Common myeloid progenitor, CD34-positive (primary cell): Measurements from ENCODE around the gene TAF15.

ENCODE experiments used
- CTCF ChIA-PET: fragments of 350-600 bp; sonication (Branson Sonifier 250); formaldehyde crosslinking; loops from one replicate; lab custom pipeline; 2021; ENCODE audit warnings: antibody characterized with exemption; lab: Charles Lee
- POLR2A ChIA-PET: fragments of 350-600 bp; sonication (Branson Sonifier 250); formaldehyde crosslinking; loops from one replicate; lab custom pipeline; 2021; ENCODE audit warnings: antibody characterized with exemption; lab: Charles Lee
- DNase-seq, 3 donors: peaks; one replicate each; pipeline versions ENCODE4 v3.0.0 to v3.0.0-alpha.2; 2013
- H3K27ac ChIP-seq, 2 experiments: 1 replicate in 1 of 2; 2 replicates in 1 of 2; pipeline ENCODE4 v1.7.0; 2013; ENCODE audit warnings: inconsistent platforms in 2 of 2, low read length in 2 of 2, mild to moderate bottlenecking in 2 of 2, low read depth in 1 of 2, moderate library complexity in 1 of 2; ENCODE audit not compliant: severe bottlenecking in 2 of 2, insufficient read depth in 1 of 2, poor library complexity in 1 of 2
- H3K27me3 ChIP-seq, 5 experiments: replicated peaks in 2 of 5; 1 replicate in 3 of 5; 2 replicates in 2 of 5; pipeline versions ENCODE4 v1.6.1 to v1.7.0; 2013; ENCODE audit warnings: low read length in 4 of 5, mild to moderate bottlenecking in 2 of 5, moderate library complexity in 2 of 5, inconsistent platforms in 1 of 5; ENCODE audit not compliant: insufficient read depth in 5 of 5, control insufficient read depth in 4 of 5
- H3K36me3 ChIP-seq, 4 experiments: 1 replicate in 2 of 4; 2 replicates in 2 of 4; pipeline versions ENCODE4 v1.6.1 to v1.7.0; 2013; ENCODE audit warnings: low read length in 3 of 4, control low read depth in 1 of 4, mild to moderate bottlenecking in 1 of 4; ENCODE audit not compliant: control insufficient read depth in 4 of 4, insufficient read depth in 4 of 4
- H3K4me1 ChIP-seq, 4 experiments: 1 replicate in 3 of 4; 2 replicates in 1 of 4; pipeline versions ENCODE4 v1.6.1 to v1.7.1; 2013; ENCODE audit warnings: low read length in 3 of 4, mild to moderate bottlenecking in 3 of 4, control low read depth in 1 of 4, inconsistent platforms in 1 of 4, moderate library complexity in 1 of 4; ENCODE audit not compliant: control insufficient read depth in 4 of 4, insufficient read depth in 4 of 4; ENCODE audit errors: control extremely low read depth in 1 of 4
- H3K4me3 ChIP-seq, 7 experiments: 1 replicate in 4 of 7; 2 replicates in 3 of 7; pipeline versions ENCODE4 v1.5.1 to v1.7.0; 2013; ENCODE audit warnings: mild to moderate bottlenecking in 7 of 7, low read length in 6 of 7, moderate library complexity in 6 of 7, inconsistent platforms in 2 of 7, low read depth in 2 of 7, control low read depth in 1 of 7; ENCODE audit not compliant: insufficient read depth in 4 of 7, control insufficient read depth in 1 of 7; ENCODE audit errors: extremely low read depth in 1 of 7
- H3K9me3 ChIP-seq, 5 experiments: 1 replicate in 4 of 5; 2 replicates in 1 of 5; pipeline versions ENCODE4 v1.6.1 to v1.7.1; 2013; ENCODE audit warnings: low read length in 4 of 5, mild to moderate bottlenecking in 2 of 5, inconsistent platforms in 1 of 5, low read depth in 1 of 5, moderate library complexity in 1 of 5; ENCODE audit not compliant: control insufficient read depth in 4 of 5, insufficient read depth in 2 of 5; ENCODE audit errors: control extremely low read depth in 1 of 5
- WGBS: methylation state at CpG from one replicate; pipeline ENCODE4 v1.1.5; 2013; ENCODE audit not compliant: insufficient coverage; 5-methylcytosine and 5-hydroxymethylcytosine counted together

The TAF15 gene

DNA sequence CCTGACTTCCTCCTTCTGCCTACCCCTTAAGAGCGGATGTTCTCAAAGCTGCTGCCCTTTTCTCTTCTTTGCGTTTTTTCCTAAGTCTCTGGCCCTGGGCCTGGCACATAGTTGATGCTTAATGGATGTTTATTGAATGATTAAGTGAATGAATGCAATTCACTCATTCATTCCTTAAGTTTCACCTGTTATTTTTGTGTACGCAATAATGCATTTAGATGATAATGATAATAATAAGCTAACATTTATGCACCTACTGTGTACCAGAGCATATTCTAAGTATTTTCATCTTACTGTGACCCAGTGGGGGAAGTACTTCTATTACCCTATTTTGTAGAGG lies 66.5 kb downstream of the TAF15 start:
- Histone ChIP-seq H3K4me1 (peaks cover 0 to 20% (median 14%) of the 10 kb centered on the region in 4 experiments), H3K27me3 (no peaks in the 10 kb centered on the region), H3K27ac (no peak overlapping the region), H3K4me3 (peak overlapping the region in 1 of 7 experiments; percentile 50), H3K36me3 (no peaks in the 10 kb centered on the region), H3K9me3 (no peaks in the 10 kb centered on the region)
- POLR2A ChIA-PET = no interaction called here
- DNase-seq = peak in 1 of 3 donors; percentile 34
- CTCF ChIA-PET = interaction anchor here (0.7 to 2.2 kb wide), 6 partner anchors 10 to 273 kb away, joined by 3 to 7 read pairs (median 3); no protein-coding TSS in a partner anchor
- WGBS = no CpG with 5 or more reads among the region's 3 CpGs

DNA sequence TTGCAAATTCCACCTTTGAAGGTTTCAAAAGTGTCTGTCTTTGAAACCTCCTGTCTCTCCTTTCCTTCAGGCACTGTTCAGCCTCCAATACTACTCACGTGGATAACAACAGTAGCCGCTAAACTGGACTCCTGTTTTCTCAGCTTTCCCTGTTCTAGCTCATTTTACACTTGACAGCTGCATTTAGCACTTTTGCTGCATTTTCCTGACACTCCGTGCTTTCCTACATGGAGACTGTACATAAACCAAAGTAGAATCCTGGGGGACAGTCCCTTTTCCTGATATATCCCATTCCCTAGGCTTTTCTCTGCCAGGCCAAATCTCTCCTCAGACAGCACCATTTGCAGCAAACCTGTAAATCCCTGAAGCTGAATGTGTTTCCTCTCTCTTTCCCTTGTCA lies 67.2 kb downstream of the TAF15 start:
- H3K9me3 ChIP-seq = no peaks in the 10 kb centered on the region
- ChIA-PET POLR2A (interaction anchor here (0.6 kb wide), 2 partner anchors 60 to 78 kb away, joined by 3 read pairs; no protein-coding TSS in a partner anchor), CTCF (interaction anchor here (0.7 to 2.2 kb wide), 5 partner anchors 10 to 272 kb away, joined by 3 to 7 read pairs (median 3); no protein-coding TSS in a partner anchor)
- H3K27ac ChIP-seq = no peak overlapping the region
- no peak overlapping the region for H3K4me3 ChIP-seq
- peaks cover 0 to 16% (median 10%) of the 10 kb centered on the region in 4 experiments for H3K4me1 ChIP-seq
- no peak for DNase-seq
- no peaks in the 10 kb centered on the region for H3K27me3 ChIP-seq
- 92% methylated on average over 3 of the region's 3 CpGs for WGBS
- H3K36me3 ChIP-seq = no peaks in the 10 kb centered on the region

- H3K27me3 ChIP-seq = no peaks in the 10 kb centered on the region
- H3K4me3 ChIP-seq = no peak overlapping the region
- no peaks in the 10 kb centered on the region for H3K9me3 ChIP-seq
- no peak overlapping the region for H3K27ac ChIP-seq
- peaks cover 0 to 12% (median 9%) of the 10 kb centered on the region in 4 experiments for H3K4me1 ChIP-seq
- CTCF ChIA-PET = interaction anchor here (0.6 to 1.1 kb wide), 4 partner anchors 9 to 60 kb away, joined by 3 read pairs; partner anchors contain the start of gene HEATR9
- no peaks in the 10 kb centered on the region for H3K36me3 ChIP-seq
- no peak for DNase-seq
- POLR2A ChIA-PET = no interaction called here
Observed at GRCh38 chr17:35877345-35878029, 68.2 kb downstream of the TAF15 start.

DNA sequence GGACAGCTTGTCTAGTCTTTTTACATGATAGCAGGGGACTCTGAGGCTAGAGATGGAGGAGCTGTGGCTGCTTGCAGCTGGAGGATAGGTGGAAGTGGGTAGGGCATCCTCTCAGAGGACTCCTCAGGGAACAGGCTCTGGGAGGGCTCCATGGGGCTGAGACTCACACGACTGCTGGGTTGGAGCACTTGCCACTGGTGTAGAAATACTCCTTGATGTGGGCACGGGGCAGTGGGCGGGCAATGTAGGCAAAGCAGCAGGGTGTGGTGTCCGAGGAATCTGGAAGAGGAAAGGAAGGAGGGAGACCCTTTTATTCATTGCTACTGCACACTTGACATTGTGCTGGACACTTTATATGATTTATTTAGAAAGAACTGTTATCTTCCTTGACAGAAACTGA lies 69.1 kb downstream of the TAF15 start:
- Histone ChIP-seq H3K27me3 (no peaks in the 10 kb centered on the region), H3K4me1 (peaks cover 0 to 12% (median 9%) of the 10 kb centered on the region in 4 experiments), H3K9me3 (no peaks in the 10 kb centered on the region), H3K27ac (no peak overlapping the region), H3K4me3 (no peak overlapping the region), H3K36me3 (no peaks in the 10 kb centered on the region)
- ChIA-PET CTCF (interaction anchor here (1.1 to 1.4 kb wide), 2 partner anchors 18 to 22 kb away, joined by 3 to 5 read pairs; no protein-coding TSS in a partner anchor), POLR2A (no interaction called here)
- 94% methylated on average over 4 of the region's 4 CpGs for WGBS
- DNase-seq = no peak

GRCh38 chr17:35879773-35880654 lies 70.7 kb downstream of the TAF15 start, which contains the start of gene CCL5:
Gene CCL5, minus strand, starts transcription at chr17:35880360.
- H3K27me3 ChIP-seq = no peaks in the 10 kb centered on the region
- ChIA-PET POLR2A (no interaction called here), CTCF (no interaction called here)
- peaks cover 0 to 12% (median 9%) of the 10 kb centered on the region in 4 experiments for H3K4me1 ChIP-seq
- H3K27ac ChIP-seq = no peak within 1 kb of the TSS
- H3K9me3 ChIP-seq = no peaks in the 10 kb centered on the region
- WGBS = 83% methylated on average over 10 of the region's 11 CpGs
- no peak within 1 kb of the TSS for H3K4me3 ChIP-seq
- DNase-seq = no peak
- no peaks in the 10 kb centered on the region for H3K36me3 ChIP-seq

DNA sequence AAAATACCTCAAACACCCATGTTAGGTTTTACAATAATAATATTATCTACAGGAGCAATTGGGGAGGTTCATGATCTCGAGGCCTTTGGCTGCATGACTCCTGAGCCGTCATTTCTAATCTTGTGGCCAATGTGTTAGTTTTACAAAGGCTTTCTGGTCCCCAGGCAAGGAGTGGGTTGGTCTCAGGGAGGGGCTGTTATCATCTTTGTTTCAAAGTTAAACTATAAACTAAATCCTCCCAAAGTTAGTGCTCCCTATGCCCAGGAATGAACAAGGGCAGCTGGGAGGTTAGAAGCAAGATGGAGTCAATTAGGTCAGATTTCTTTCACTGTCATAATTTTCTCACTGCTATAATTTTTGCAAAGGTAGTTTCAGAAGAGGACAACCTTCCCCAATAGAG lies 80.0 kb downstream of the TAF15 start:
- no peaks in the 10 kb centered on the region for H3K36me3 ChIP-seq
- no peak for DNase-seq
- POLR2A ChIA-PET = interaction anchor here (0.8 kb wide), 1 partner anchor 243 kb away, joined by 3 read pairs; no protein-coding TSS in a partner anchor
- peaks cover 0 to 8% (median 4%) of the 10 kb centered on the region in 4 experiments for H3K4me1 ChIP-seq
- no peak overlapping the region for H3K27ac ChIP-seq
- H3K4me3 ChIP-seq = no peak overlapping the region
- H3K9me3 ChIP-seq = no peaks in the 10 kb centered on the region
- WGBS = 100% methylated on average over 2 of the region's 2 CpGs
- H3K27me3 ChIP-seq = no peaks in the 10 kb centered on the region
- CTCF ChIA-PET = interaction anchor here (0.9 to 1.7 kb wide), 3 partner anchors 13 to 41 kb away, joined by 3 to 4 read pairs (median 4); no protein-coding TSS in a partner anchor
